GM12878 (cell line): ENCODE data around the gene EGR1. TPM values are rescaled to one million over a fixed set of nuclear protein-coding genes. Genes with fewer than 3 reads are reported as not detected.
A peak's percentile ranks its signal among the peaks of the same experiment; 100 is the strongest.

ENCODE experiments used
- ATAC-seq: fragments of 200-7000 bp; cut with Tn5 transposase; 3 replicates; pipeline ENCODE4 v1.9.1; 2020; ENCODE audit warnings: mild to moderate bottlenecking, moderate library complexity
- BruUV-seq: library from RNA; stranded (reverse); fragments of 400-500 nt; replicated peaks from 2 replicates; lab custom pipeline; 2021; lab: Mats Ljungman, UMichigan
- CTCF ChIA-PET: fragments of 300-600 bp; sonication (Branson Sonifier 250); formaldehyde crosslinking; extraction: SDS; loops from one replicate; lab custom pipeline; 2021; ENCODE audit warnings: inconsistent platforms; lab: Yijun Ruan, JAX
- POLR2A ChIA-PET: fragments of 350-600 bp; formaldehyde crosslinking; extraction: SDS; loops from one replicate; lab custom pipeline; 2021; ENCODE audit warnings: inconsistent platforms; lab: Charles Lee
- RAD21 ChIA-PET: fragments of 300-600 bp; sonication (Branson Sonifier 250); formaldehyde crosslinking; loops from one replicate; lab custom pipeline; 2023; ENCODE audit warnings: antibody characterized with exemption; ENCODE audit not compliant: unreplicated experiment; lab: Charles Lee
- SMC1A ChIA-PET: fragments of 300-600 bp; sonication (Branson Sonifier 250); formaldehyde crosslinking; loops from one replicate; lab custom pipeline; 2023; ENCODE audit not compliant: unreplicated experiment, uncharacterized antibody; lab: Charles Lee
- DNase-seq: peaks from one replicate; pipeline ENCODE4 v3.0.0-alpha.2; 2011; ENCODE audit warnings: low read depth, low spot score
- FAIRE-seq: peaks from 3 replicates; lab custom pipeline; 2011; peaks lifted over from hg19 to GRCh38; lab: Jason Lieb, UNC
- H2AFZ ChIP-seq: 2 replicates; pipeline ENCODE4 v1.6.0; 2011; ENCODE audit warnings: low read depth, low read length, control low read depth; ENCODE audit not compliant: control insufficient read depth
- H3K27ac ChIP-seq: 2 replicates; pipeline ENCODE4 v1.5.1; 2011; ENCODE audit warnings: control low read depth; ENCODE audit not compliant: control insufficient read depth, insufficient read depth
- H3K27me3 ChIP-seq, 2 experiments: replicated peaks in 1 of 2; 2 replicates each; pipeline versions ENCODE4 v1.6.0 to v1.6.1; 2011; ENCODE audit warnings: low read length in 1 of 2; ENCODE audit not compliant: control insufficient read depth in 2 of 2, insufficient read depth in 2 of 2
- H3K36me3 ChIP-seq, 2 experiments: 2 replicates each; pipeline ENCODE4 v1.5.1; 2011; ENCODE audit warnings: low read length in 1 of 2; ENCODE audit not compliant: control insufficient read depth in 2 of 2, insufficient read depth in 2 of 2
- H3K4me1 ChIP-seq: 2 replicates; pipeline ENCODE4 v1.6.1; 2011; ENCODE audit warnings: mild to moderate bottlenecking, low read length, moderate library complexity, mixed read lengths; ENCODE audit not compliant: control insufficient read depth, insufficient read depth
- H3K4me2 ChIP-seq: 2 replicates; pipeline ENCODE4 v1.6.0; 2011; ENCODE audit warnings: control low read depth; ENCODE audit not compliant: control insufficient read depth, insufficient read depth
- H3K4me3 ChIP-seq: fragments of 200-600 bp; sonication (generic); 2 replicates; pipeline ENCODE4 v1.5.1; 2016
- H3K79me2 ChIP-seq: 2 replicates; pipeline ENCODE4 v1.6.0; 2011; ENCODE audit warnings: low read length; ENCODE audit not compliant: control insufficient read depth, insufficient read depth
- H3K9ac ChIP-seq: 2 replicates; pipeline ENCODE4 v1.8.0; 2011; ENCODE audit warnings: low read length, control low read depth, mixed read lengths; ENCODE audit not compliant: control insufficient read depth, insufficient read depth
- H3K9me3 ChIP-seq: replicated peaks from 3 replicates; pipeline ENCODE4 v1.5.1; 2011; ENCODE audit warnings: mild to moderate bottlenecking, low read length; ENCODE audit not compliant: control insufficient read depth, insufficient read depth
- H4K20me1 ChIP-seq: 2 replicates; pipeline ENCODE4 v1.6.0; 2011; ENCODE audit not compliant: control insufficient read depth, insufficient read depth
- CHD2 ChIP-seq: IDR thresholded peaks from 2 replicates; pipeline ENCODE4 v1.6.1; 2011; ENCODE audit warnings: low read depth, low read length, improper control_type of control experiment, borderline replicate concordance
- EGR1 ChIP-seq, 2 experiments: IDR thresholded peaks; 1 replicate in 1 of 2; 2 replicates in 1 of 2; pipeline ENCODE4 v1.6.1; 2011 to 2012; ENCODE audit warnings: low read depth in 2 of 2, low read length in 2 of 2, borderline replicate concordance in 1 of 2, mild to moderate bottlenecking in 1 of 2, moderate library complexity in 1 of 2
- NR2F1 ChIP-seq: fragments of 450-650 bp; conservative IDR thresholded peaks from 2 replicates; pipeline ENCODE4 v1.6.1; 2017; ENCODE audit warnings: mild to moderate bottlenecking
- POLR2AphosphoS5 ChIP-seq: IDR thresholded peaks from 2 replicates; pipeline ENCODE4 v1.6.1; 2011; ENCODE audit warnings: mild to moderate bottlenecking, low read length, inconsistent platforms
- STAT3 ChIP-seq: IDR thresholded peaks from 2 replicates; pipeline ENCODE4 v1.6.1; 2011; ENCODE audit warnings: low read depth, low read length, improper control_type of control experiment
- WGBS: methylation state at CpG from one replicate; pipeline ENCODE4 v1.1.6; 2016; ENCODE audit warnings: low lambda C conversion rate; ENCODE audit not compliant: insufficient replicate concordance, insufficient coverage; ENCODE audit errors: missing lambda C conversion rate; 5-methylcytosine and 5-hydroxymethylcytosine counted together
- in situ Hi-C: fragments of 300-500 bp; cut with MboI; formaldehyde crosslinking; loops from 9 replicates; pipeline ENCODE4 v1.14.3; 2018; ENCODE audit warnings: mixed read lengths
- intact Hi-C: fragments of 100-400 bp; cut with micrococcal nuclease; formaldehyde crosslinking; loops from one replicate; pipeline ENCODE4 v1.14.2; 2022; ENCODE audit not compliant: unreplicated experiment
- polyA plus RNA-seq, 11 experiments: library from polyadenylated mRNA; depleted of rRNA in 4 of 11; unstranded in 6 of 11; stranded (reverse) in 5 of 11; fragments of >200 nt; fragmentation: Nextera tagmentation in 4 of 11; fragmentation: Illumina TruSeq in 1 of 11; extraction: Ambion mirVana in 4 of 11; extraction: Trizol in 1 of 11; gene quantifications; 1 replicate in 1 of 11; 2 replicates in 10 of 11; pipeline versions ENCODE4 v1.2.1 to v1.2.3, GENCODE V29; 2011 to 2016; ENCODE audit warnings: inconsistent platforms in 2 of 11, missing spikeins in 2 of 11, low read depth in 1 of 11
- total RNA-seq, 4 experiments: library from RNA; depleted of rRNA in 3 of 4; stranded (reverse); fragments of >200 nt in 3 of 4; fragmentation: Illumina TruSeq in 1 of 4; extraction: Trizol in 1 of 4; gene quantifications; 2 replicates each; pipeline versions ENCODE4 v1.2.1 to v1.2.3, GENCODE V29; 2013 to 2021
- TF ChIP-seq, protein P1 (sequence below): fragments of 150-350 bp; IDR thresholded peaks from 2 replicates; pipeline ENCODE4 v1.6.1; 2014; ENCODE audit warnings: mild to moderate bottlenecking, low read depth, low read length
- TF ChIP-seq, protein P2 (sequence below): IDR thresholded peaks from 2 replicates; pipeline ENCODE4 v1.6.1; 2011; ENCODE audit warnings: borderline replicate concordance, low read depth, mild to moderate bottlenecking, moderate library complexity, low read length; ENCODE audit not compliant: insufficient read depth, poor library complexity, severe bottlenecking

EGR1 gene
- total and polyA plus RNA-seq, 10 of the 15 experiments (the other 5 are each of a cell fraction or from before 2014, with no cell fraction given) = 0.89 to 7.3 (median 2.5) TPM

DNA sequence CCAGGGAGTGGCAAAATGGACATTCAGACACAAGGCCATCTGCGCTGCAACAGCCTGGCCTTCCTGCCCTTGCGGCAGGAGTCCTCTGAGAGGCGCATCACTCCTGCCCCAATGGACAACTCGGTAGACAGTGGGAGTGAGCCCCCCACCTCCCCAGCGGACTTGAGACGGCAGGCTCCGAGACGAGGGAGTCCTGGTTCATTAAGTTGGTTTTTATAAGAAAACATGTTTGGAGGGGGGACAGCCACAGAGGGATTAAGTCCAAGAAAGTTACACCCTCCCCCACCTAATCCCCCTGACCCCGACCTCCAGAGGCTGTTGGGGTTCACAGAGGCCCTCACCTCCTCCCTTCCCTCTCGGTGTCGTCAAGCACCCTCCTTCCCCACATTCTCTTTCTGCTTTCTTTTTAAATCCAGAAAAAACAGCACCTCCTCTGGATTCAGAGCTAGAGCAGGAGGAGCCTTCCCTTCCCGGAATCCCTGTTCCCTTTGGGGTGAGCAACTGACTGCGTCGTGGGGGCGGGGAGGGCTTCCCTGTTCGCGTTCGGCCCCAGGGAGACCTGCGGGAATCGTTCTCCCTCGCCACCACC lies 1.8 kb upstream of the EGR1 start:
- CTCF ChIA-PET = interaction anchor here (1.6 to 9.2 kb wide), 6 partner anchors 9 to 283 kb away, joined by 4 to 71 read pairs (median 8); partner anchors contain the start of gene ETF1
- POLR2A ChIA-PET = interaction anchor here (0.7 to 1.9 kb wide), 6 partner anchors 12 to 805 kb away, joined by 3 to 13 read pairs (median 4); partner anchors contain the start of gene ETF1
- in situ Hi-C loops (no loop called here), intact Hi-C loops (loop anchor here (1.0 to 10.0 kb wide), 3 partner anchors 80 to 801 kb away; partner anchors contain the start of genes ETF1 and HNRNPA0)
- no peak for TF ChIP-seq STAT3
- TF ChIP-seq CHD2 = 0 out of 2 replicates have a peak, but pooled peaks have one; percentile 50
- TF ChIP-seq NR2F1 = no peak
- TF ChIP-seq, protein P1, sequence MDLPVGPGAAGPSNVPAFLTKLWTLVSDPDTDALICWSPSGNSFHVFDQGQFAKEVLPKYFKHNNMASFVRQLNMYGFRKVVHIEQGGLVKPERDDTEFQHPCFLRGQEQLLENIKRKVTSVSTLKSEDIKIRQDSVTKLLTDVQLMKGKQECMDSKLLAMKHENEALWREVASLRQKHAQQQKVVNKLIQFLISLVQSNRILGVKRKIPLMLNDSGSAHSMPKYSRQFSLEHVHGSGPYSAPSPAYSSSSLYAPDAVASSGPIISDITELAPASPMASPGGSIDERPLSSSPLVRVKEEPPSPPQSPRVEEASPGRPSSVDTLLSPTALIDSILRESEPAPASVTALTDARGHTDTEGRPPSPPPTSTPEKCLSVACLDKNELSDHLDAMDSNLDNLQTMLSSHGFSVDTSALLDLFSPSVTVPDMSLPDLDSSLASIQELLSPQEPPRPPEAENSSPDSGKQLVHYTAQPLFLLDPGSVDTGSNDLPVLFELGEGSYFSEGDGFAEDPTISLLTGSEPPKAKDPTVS = no peak
- TF ChIP-seq POLR2AphosphoS5 = peak; percentile 14; the same call in 1 of the 2 replicates
- TF ChIP-seq EGR1 (IDR thresholded peaks at IDR 0.05; ENCODE audit: borderline replicate concordance in 1 of 2, low read depth in 2 of 2, low read length in 2 of 2) = 0 out of 3 replicates have a peak, but pooled peaks of 1 of the 2 experiments have one; percentile 31
- TF ChIP-seq, protein P2, sequence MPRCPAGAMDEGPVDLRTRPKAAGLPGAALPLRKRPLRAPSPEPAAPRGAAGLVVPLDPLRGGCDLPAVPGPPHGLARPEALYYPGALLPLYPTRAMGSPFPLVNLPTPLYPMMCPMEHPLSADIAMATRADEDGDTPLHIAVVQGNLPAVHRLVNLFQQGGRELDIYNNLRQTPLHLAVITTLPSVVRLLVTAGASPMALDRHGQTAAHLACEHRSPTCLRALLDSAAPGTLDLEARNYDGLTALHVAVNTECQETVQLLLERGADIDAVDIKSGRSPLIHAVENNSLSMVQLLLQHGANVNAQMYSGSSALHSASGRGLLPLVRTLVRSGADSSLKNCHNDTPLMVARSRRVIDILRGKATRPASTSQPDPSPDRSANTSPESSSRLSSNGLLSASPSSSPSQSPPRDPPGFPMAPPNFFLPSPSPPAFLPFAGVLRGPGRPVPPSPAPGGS = no peak
- FAIRE-seq (no peak), ATAC-seq (no peak), DNase-seq (no peak)
- peak overlapping the region; percentile 75 for H3K4me3 ChIP-seq
- H4K20me1 ChIP-seq = no peaks in the 10 kb centered on the region
- peak overlapping the region; percentile 89 for H3K9ac ChIP-seq
- RAD21 ChIA-PET = interaction anchor here (2.7 kb wide), 1 partner anchor 80 kb away, joined by 12 read pairs; the partner anchor contains the start of gene ETF1
- no TSS peak for BruUV-seq
- peak overlapping the region; percentile 76 for H2AFZ ChIP-seq
- H3K9me3 ChIP-seq = no peaks in the 10 kb centered on the region
- H3K36me3 ChIP-seq = no peaks in the 10 kb centered on the region; a peak in 1 of 4 replicates
- H3K27ac ChIP-seq = peak overlapping the region; percentile 98
- H3K4me1 ChIP-seq = peaks cover 19% of the 10 kb centered on the region
- SMC1A ChIA-PET = interaction anchor here (0.6 to 2.6 kb wide), 3 partner anchors 9 to 36 kb away, joined by 3 to 7 read pairs (median 4); no protein-coding TSS in a partner anchor
- peaks cover 0 to 6% of the 10 kb centered on the region in 2 experiments; a peak in 1 of 4 replicates for H3K27me3 ChIP-seq
- no peaks in the 10 kb centered on the region for H3K79me2 ChIP-seq
- 37% methylated on average over 20 of the region's 21 CpGs for WGBS
- H3K4me2 ChIP-seq = peak overlapping the region; percentile 60
